ENCODE measurements around the gene NCK2. TPM values are rescaled to one million over a fixed set of nuclear protein-coding genes. Genes with fewer than 3 reads are reported as not detected.

The NCK2 gene
- total RNA-seq, 1 experiment from 2014 or later: 26.7 TPM

GRCh38 chr2:105768961-105769452, 24.3 kb downstream of the NCK2 start:
- Histone ChIP-seq H3K9me3 (ENCODE audit: control insufficient read depth in 1 of 2, insufficient read depth in 1 of 2, low read depth in 1 of 2, low read length in 2 of 2) (no peaks in the 10 kb centered on the region), H4K20me1 (ENCODE audit: insufficient read depth) (no peaks in the 10 kb centered on the region), H3K27ac (ENCODE audit: low read depth, low read length) (no peak overlapping the region), H3K4me1 (ENCODE audit: control insufficient read depth in 1 of 2, insufficient read depth in 2 of 2, low read length in 2 of 2) (no peaks in the 10 kb centered on the region), H2AFZ (ENCODE audit: low read depth, low read length, poor library complexity, severe bottlenecking) (no peak overlapping the region), H3K27me3 (ENCODE audit: insufficient read depth, low read length) (no peaks in the 10 kb centered on the region), H3K9ac (ENCODE audit: low read length) (no peak overlapping the region), H3K9me2 (ENCODE audit: insufficient read depth) (no peaks in the 10 kb centered on the region), H3K36me3 (ENCODE audit: control insufficient read depth in 1 of 2, insufficient read depth in 2 of 2, low read length in 2 of 2) (no peaks in the 10 kb centered on the region), H3K79me2 (ENCODE audit: insufficient read depth, low read length) (peaks cover 19% of the 10 kb centered on the region; the same call in 1 of the 2 replicates), H3K4me2 (ENCODE audit: low read length) (no peak overlapping the region), H3K4me3 (replicated peaks in 1 of 2; ENCODE audit: low read depth in 1 of 2, low read length in 2 of 2) (no peak overlapping the region)
- CTCF ChIA-PET: no interaction called here
- no TSS peak for BruUV-seq (replicated peaks)
- RAD21 ChIA-PET (ENCODE audit: low non-redundant PET in 1 of 2, low total read pairs in 2 of 2, uncharacterized antibody in 2 of 2, unreplicated experiment in 2 of 2): no interaction called here
- ATAC-seq: no peak
- POLR2A ChIA-PET: no interaction called here
- intact Hi-C loops (cut with micrococcal nuclease): no loop called here
- no peak for DNase-seq (ENCODE audit: low read depth, low spot score)
- no peak for TF ChIP-seq SP1 (IDR thresholded peaks at IDR 0.05; ENCODE audit: low read depth)

- H3K9me2 ChIP-seq (ENCODE audit: insufficient read depth): no peaks in the 10 kb centered on the region
- H2AFZ ChIP-seq (ENCODE audit: low read depth, low read length, poor library complexity, severe bottlenecking): no peak overlapping the region
- intact Hi-C loops (cut with micrococcal nuclease): no loop called here
- BruUV-seq (replicated peaks): no TSS peak
- no peak overlapping the region for H3K9ac ChIP-seq (ENCODE audit: low read length)
- H3K27ac ChIP-seq (ENCODE audit: low read depth, low read length): no peak overlapping the region
- TF ChIP-seq POLR2A (IDR thresholded peaks at IDR 0.05; ENCODE audit: borderline replicate concordance, extremely low read depth, insufficient read depth, insufficient read length): no peak
- TF ChIP-seq CTCF (IDR thresholded peaks at IDR 0.05 in 2 of 3, conservative IDR thresholded peaks at IDR 0.05 in 1 of 3; ENCODE audit: borderline replicate concordance in 1 of 3, insufficient read depth in 1 of 3, low read depth in 2 of 3, low read length in 2 of 3): peak in 2 of 3 experiments; percentile 11 to 25; a peak in 1 of 6 replicates
- no peak for DNase-seq (ENCODE audit: low read depth, low spot score)
- peak; percentile 64 for ATAC-seq
- peaks cover 19% of the 10 kb centered on the region; the same call in 1 of the 2 replicates for H3K79me2 ChIP-seq (ENCODE audit: insufficient read depth, low read length)
- no peaks in the 10 kb centered on the region for H3K36me3 ChIP-seq (ENCODE audit: control insufficient read depth in 1 of 2, insufficient read depth in 2 of 2, low read length in 2 of 2)
- no peaks in the 10 kb centered on the region for H3K27me3 ChIP-seq (ENCODE audit: insufficient read depth, low read length)
- H4K20me1 ChIP-seq (ENCODE audit: insufficient read depth): no peaks in the 10 kb centered on the region
- ChIA-PET RAD21 (ENCODE audit: low non-redundant PET in 1 of 2, low total read pairs in 2 of 2, uncharacterized antibody in 2 of 2, unreplicated experiment in 2 of 2) (no interaction called here), POLR2A (no interaction called here), CTCF (no interaction called here)
- H3K4me1 ChIP-seq (ENCODE audit: control insufficient read depth in 1 of 2, insufficient read depth in 2 of 2, low read length in 2 of 2): no peaks in the 10 kb centered on the region
- no peaks in the 10 kb centered on the region for H3K9me3 ChIP-seq (ENCODE audit: control insufficient read depth in 1 of 2, insufficient read depth in 1 of 2, low read depth in 1 of 2, low read length in 2 of 2)
- no peak overlapping the region for H3K4me2 ChIP-seq (ENCODE audit: low read length)
- H3K4me3 ChIP-seq (replicated peaks in 1 of 2; ENCODE audit: low read depth in 1 of 2, low read length in 2 of 2): no peak overlapping the region
Observed at GRCh38 chr2:105769504-105769903, 24.8 kb downstream of the NCK2 start.
